ENCODE results near the gene SPTBN4. TPM values are rescaled to one million over a fixed set of nuclear protein-coding genes. Genes with fewer than 3 reads are reported as not detected.

The SPTBN4 gene
- 1 to 10 TPM; 1.8 to 6.3 TPM for total RNA-seq

DNA sequence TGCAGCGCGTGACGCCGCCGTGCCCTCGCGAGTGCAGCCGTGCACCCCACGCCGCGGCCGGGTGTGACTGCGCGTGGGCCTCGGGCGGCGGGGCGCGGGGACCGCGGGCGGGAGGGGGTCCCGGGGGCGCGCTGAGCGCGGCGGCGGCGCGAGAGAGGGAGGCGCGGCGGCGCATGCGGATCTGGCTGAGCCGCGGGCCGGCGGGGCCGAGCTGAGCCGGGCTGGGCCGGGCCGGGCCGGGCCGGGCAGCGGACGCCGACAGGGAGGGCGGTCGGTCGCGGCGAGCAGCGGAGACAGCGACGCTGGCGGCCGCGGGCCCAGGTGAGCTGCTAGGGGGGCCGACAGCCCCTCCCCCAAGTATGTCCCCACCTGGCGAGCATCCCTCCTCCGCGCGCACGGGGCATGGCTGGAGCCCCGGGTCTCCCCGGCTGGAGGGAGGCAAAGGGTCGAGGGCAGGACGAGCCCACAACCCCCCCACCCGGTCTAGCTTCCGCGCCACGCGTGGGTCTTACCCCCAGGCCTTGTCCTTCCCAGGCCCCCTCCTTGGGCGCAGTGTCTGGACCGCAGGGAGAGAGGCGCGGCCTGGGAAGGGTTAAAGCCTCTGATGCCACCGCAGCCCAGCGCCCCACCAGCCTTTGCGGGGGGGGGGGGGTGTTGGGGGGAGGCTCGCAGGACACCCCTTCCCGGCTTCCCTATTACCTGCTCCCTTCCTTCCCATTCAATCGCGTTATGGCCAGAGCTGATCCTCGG is at the start of gene SPTBN4:
SPTBN4 (plus strand) TSS at position 17 of the 750 bp plus-strand sequence. CDS start 5,621 bp downstream, outside the sequence.
- Histone ChIP-seq H3K36me3 (replicated peaks in 1 of 2; ENCODE audit: insufficient read depth in 1 of 2, low read depth in 2 of 2) (no peaks in the 10 kb centered on the region), H3K4me3 (peak within 1 kb of the TSS in 1 of 2 donors; percentile 11), H3K27ac (peak within 1 kb of the TSS; percentile 23 to 95 (median 68)), H3K9me3 (no peaks in the 10 kb centered on the region), H3K4me1 (peaks cover 30% of the 10 kb centered on the region), H3K27me3 (no peaks in the 10 kb centered on the region)
- TF ChIP-seq, protein P1, sequence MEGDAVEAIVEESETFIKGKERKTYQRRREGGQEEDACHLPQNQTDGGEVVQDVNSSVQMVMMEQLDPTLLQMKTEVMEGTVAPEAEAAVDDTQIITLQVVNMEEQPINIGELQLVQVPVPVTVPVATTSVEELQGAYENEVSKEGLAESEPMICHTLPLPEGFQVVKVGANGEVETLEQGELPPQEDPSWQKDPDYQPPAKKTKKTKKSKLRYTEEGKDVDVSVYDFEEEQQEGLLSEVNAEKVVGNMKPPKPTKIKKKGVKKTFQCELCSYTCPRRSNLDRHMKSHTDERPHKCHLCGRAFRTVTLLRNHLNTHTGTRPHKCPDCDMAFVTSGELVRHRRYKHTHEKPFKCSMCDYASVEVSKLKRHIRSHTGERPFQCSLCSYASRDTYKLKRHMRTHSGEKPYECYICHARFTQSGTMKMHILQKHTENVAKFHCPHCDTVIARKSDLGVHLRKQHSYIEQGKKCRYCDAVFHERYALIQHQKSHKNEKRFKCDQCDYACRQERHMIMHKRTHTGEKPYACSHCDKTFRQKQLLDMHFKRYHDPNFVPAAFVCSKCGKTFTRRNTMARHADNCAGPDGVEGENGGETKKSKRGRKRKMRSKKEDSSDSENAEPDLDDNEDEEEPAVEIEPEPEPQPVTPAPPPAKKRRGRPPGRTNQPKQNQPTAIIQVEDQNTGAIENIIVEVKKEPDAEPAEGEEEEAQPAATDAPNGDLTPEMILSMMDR (IDR thresholded peaks at IDR 0.05), result no peak
- no peak for TF ChIP-seq POLR2A (IDR thresholded peaks at IDR 0.05)
- 3 to 11% methylated on average over 25 to 48 of the region's 87 CpGs for WGBS, 2 donors
- DNase-seq, result peak in 3 of 4 donors; percentile 14 to 20 (median 17)
- intact Hi-C loops (cut with DNase I), result no loop called here
- no peak for ATAC-seq

DNA sequence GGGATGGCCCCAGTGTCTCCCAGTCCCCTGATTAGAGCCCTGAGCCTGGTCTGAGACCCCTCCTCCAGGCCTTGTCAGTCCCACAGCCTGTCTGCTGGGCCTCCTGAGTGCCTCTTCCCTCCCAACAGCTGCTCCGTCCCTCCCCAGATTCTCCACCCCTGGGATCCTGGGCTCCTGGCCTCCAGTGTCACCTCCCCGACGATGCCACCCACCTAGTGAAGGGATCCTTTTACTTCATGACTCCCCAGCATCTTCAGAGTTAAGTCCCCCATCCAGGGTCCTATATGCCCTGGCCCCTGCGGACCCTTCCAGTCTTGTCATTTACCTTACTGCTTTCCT is 49.2 kb upstream of the SPTBN4 start:
- ATAC-seq, result no peak
- H3K27ac ChIP-seq, result peak overlapping the region in 2 of 4 donors; percentile 33 to 52
- H3K36me3 ChIP-seq (replicated peaks in 1 of 2; ENCODE audit: insufficient read depth in 1 of 2, low read depth in 2 of 2), result no peaks in the 10 kb centered on the region
- 67 to 73% methylated on average over 4 of the region's 4 CpGs for WGBS, 2 donors
- intact Hi-C loops (cut with DNase I), result no loop called here
- no peak for TF ChIP-seq POLR2A (IDR thresholded peaks at IDR 0.05)
- TF ChIP-seq, protein P1 (IDR thresholded peaks at IDR 0.05), result no peak
- H3K27me3 ChIP-seq, result no peaks in the 10 kb centered on the region
- H3K9me3 ChIP-seq, result no peaks in the 10 kb centered on the region
- H3K4me3 ChIP-seq, result no peak overlapping the region
- DNase-seq, result no peak
- H3K4me1 ChIP-seq, result peaks cover 9% of the 10 kb centered on the region

DNA sequence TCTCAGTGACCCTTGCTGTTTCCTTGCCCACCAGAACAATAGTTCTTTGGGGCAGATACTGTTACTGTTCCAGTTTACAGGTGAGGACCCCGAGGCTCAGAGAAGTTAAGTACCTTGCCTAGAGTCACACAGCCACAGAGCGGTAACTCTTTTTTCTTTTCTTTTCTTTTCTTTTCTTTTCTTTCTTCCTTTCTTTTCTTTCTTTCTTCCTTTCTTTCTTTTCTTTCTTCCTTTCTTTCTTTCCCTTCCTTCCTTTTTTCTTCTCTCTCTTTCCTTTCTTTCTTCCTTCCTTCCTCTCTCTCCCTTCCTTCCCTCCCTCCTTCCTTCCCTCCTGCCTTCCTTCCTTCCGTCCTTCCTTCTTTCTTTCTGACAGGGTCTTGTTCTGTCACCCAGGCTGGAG is 48.8 kb upstream of the SPTBN4 start:
- DNase-seq, result no peak
- H3K27ac ChIP-seq, result peak overlapping the region in 1 of 4 donors; percentile 52
- TF ChIP-seq, protein P1 (IDR thresholded peaks at IDR 0.05), result no peak
- no peak for TF ChIP-seq POLR2A (IDR thresholded peaks at IDR 0.05)
- intact Hi-C loops (cut with DNase I), result no loop called here
- H3K4me1 ChIP-seq, result peaks cover 9% of the 10 kb centered on the region
- H3K27me3 ChIP-seq, result no peaks in the 10 kb centered on the region
- no peak for ATAC-seq
- H3K36me3 ChIP-seq (replicated peaks in 1 of 2; ENCODE audit: insufficient read depth in 1 of 2, low read depth in 2 of 2), result no peaks in the 10 kb centered on the region
- WGBS, 2 donors, result 68 to 69% methylated on average over 2 to 3 of the region's 3 CpGs
- no peak overlapping the region for H3K4me3 ChIP-seq
- H3K9me3 ChIP-seq, result no peaks in the 10 kb centered on the region

DNA sequence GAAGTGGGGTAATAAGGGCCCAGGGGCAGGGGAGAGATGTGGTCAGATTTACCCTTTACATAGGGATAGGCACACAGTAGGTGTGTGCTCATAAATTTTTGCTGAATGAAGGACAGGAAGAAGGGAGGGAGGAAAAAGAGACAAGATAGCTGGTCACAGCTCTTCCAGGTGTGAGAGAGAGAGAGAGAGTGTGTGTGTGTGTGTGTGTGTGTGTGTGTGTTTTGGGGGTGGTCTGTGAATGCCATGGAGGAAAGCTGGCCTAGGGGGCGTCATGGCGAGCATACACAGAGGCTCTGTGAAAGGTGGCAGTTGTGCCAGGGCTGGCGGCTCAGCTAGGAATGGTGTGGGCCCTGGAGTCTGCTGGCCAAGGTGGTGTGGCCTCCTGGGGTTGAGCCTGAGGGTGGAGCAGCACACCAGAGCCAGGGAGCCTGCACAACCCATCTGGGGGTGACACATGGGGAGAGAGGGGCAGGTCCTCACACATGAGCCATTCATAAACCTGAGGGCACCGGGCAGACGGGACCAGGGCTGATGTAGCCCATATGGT is 47.7 kb upstream of the SPTBN4 start:
- no peak for DNase-seq
- WGBS, 2 donors, result 45 to 50% methylated on average over 3 to 5 of the region's 5 CpGs
- TF ChIP-seq, protein P1 (IDR thresholded peaks at IDR 0.05), result no peak
- TF ChIP-seq POLR2A (IDR thresholded peaks at IDR 0.05), result no peak

More for the DNA sequence above, 47.7 kb upstream of the SPTBN4 start:
- H3K4me1 ChIP-seq, result peaks cover 9% of the 10 kb centered on the region
- no peak for ATAC-seq
- H3K9me3 ChIP-seq, result no peaks in the 10 kb centered on the region
- intact Hi-C loops (cut with DNase I), result no loop called here
- H3K4me3 ChIP-seq, result no peak overlapping the region
- no peaks in the 10 kb centered on the region for H3K27me3 ChIP-seq
- no peak overlapping the region for H3K27ac ChIP-seq
- H3K36me3 ChIP-seq (replicated peaks in 1 of 2; ENCODE audit: insufficient read depth in 1 of 2, low read depth in 2 of 2), result no peaks in the 10 kb centered on the region

All from body of pancreas (tissue), 4 donors.